ENCODE measurements around the gene ADAP2.
"Not testable (repeated sequence)": the region's sequence is repeated elsewhere in the genome, so short reads cannot be mapped to it uniquely, and the experiment has no call there.

Gene ADAP2

GRCh38 chr17:30970831-30971567 lies 49.3 kb downstream of the ADAP2 start, which contains the start of gene RNF135:
TSS of gene RNF135 (plus strand) at chr17:30971039. CDS start at chr17:30971074, 35 bp downstream.
- no peak for DNase-seq

GRCh38 chr17:30975042-30975820 lies 53.5 kb downstream of the ADAP2 start:
- DNase-seq: no peak

GRCh38 chr17:30979919-30980318 lies 58.2 kb downstream of the ADAP2 start:
- DNase-seq: not testable (repeated sequence)

GRCh38 chr17:30981531-30982519 lies 60.1 kb downstream of the ADAP2 start:
- no peak for DNase-seq

GRCh38 chr17:30982855-30983254 lies 61.1 kb downstream of the ADAP2 start:
- no peak for DNase-seq

GRCh38 chr17:30990458-30990857 lies 68.7 kb downstream of the ADAP2 start:
- DNase-seq: no peak

GRCh38 chr17:30992551-30992950 lies 70.8 kb downstream of the ADAP2 start:
- no peak for DNase-seq

- DNase-seq: no peak
Observed at GRCh38 chr17:30995347-30995746, 73.6 kb downstream of the ADAP2 start.

GRCh38 chr17:30996486-30996885 lies 74.7 kb downstream of the ADAP2 start:
- no peak for DNase-seq

GRCh38 chr17:30997270-30997669 lies 75.5 kb downstream of the ADAP2 start:
- no peak for DNase-seq

- DNase-seq: no peak
Observed at GRCh38 chr17:30997842-30998241, 76.1 kb downstream of the ADAP2 start.

GRCh38 chr17:31002047-31002446 lies 80.3 kb downstream of the ADAP2 start:
- no peak for DNase-seq

GRCh38 chr17:31003225-31003866 lies 81.6 kb downstream of the ADAP2 start:
- no peak for DNase-seq

GRCh38 chr17:31004160-31004559 lies 82.4 kb downstream of the ADAP2 start:
- no peak for DNase-seq

GRCh38 chr17:31007695-31008373 lies 86.1 kb downstream of the ADAP2 start:
- DNase-seq: no peak

- DNase-seq: no peak
Observed at GRCh38 chr17:31008374-31009041, 86.8 kb downstream of the ADAP2 start.
